ENCODE measurements around the gene SDCCAG8.

SDCCAG8 gene

DNA sequence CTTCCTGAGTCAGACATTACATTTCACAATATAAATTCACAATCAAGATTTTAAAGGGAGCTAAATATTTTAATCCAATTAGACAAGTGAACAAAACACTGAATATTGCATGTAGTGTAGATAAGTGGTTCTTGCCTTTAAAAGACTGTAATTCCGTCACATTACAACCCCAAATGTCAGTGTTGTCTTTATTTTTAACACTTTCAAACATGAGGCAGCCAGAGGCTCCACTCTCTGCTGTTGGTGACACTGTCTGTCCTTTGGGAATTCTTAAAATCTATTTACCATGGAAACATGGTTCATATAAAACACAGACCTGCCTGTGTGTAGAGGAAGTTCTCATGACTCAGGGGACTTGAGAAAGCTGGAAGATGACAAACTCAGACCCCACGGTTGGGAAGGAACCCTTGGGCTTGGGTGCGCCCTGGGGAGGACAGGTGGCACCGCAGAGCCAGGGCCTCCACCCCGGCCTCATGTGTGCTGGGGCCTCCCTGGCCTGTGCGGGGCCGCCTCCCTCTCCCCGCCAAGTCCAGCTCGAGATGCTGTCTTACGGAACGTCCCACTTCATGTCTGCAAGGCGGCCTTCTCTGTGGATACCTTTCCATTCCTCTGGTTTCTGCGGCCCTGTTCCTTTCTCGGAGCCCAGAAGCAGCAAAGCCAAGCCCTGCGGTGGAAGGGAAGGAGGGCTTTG, 239.0 kb downstream of the SDCCAG8 start (continued):
- TF ChIP-seq ZNF211 (tag by site-specific recombination; IDR thresholded peaks at IDR 0.05; ENCODE audit: low read depth) = no peak

GRCh38 chr1:243495442-243496186, 239.8 kb downstream of the SDCCAG8 start:
- ChIA-PET POLR2A (no interaction called here), CTCF (interaction anchor here (1.2 kb wide), 1 partner anchor 152 kb away, joined by 4 read pairs; no protein-coding TSS in a partner anchor)
- TF ChIP-seq ZNF629 (tag by site-specific recombination; IDR thresholded peaks at IDR 0.05) = no peak
- no peak for TF ChIP-seq BCL6B (tag by site-specific recombination; IDR thresholded peaks at IDR 0.05)
- no peak for TF ChIP-seq TRIM28 (IDR thresholded peaks at IDR 0.05; ENCODE audit: borderline replicate concordance, low read length)
- no peak for TF ChIP-seq ZNF580 (tag by site-specific recombination; IDR thresholded peaks at IDR 0.05)
- no peak for TF ChIP-seq ZNF548 (tag by site-specific recombination; IDR thresholded peaks at IDR 0.05)
- TF ChIP-seq, protein P1, sequence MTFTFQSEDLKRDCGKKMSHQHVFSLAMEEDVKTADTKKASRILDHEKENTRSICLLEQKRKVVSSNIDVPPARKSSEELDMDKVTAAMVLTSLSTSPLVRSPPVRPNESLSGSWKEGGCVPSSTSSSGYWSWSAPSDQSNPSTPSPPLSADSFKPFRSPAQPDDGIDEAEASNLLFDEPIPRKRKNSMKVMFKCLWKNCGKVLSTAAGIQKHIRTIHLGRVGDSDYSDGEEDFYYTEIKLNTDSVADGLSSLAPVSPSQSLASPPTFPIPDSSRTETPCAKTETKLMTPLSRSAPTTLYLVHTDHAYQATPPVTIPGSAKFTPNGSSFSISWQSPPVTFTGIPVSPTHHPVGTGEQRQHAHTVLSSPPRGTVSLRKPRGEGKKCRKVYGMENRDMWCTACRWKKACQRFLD (tag by site-specific recombination; IDR thresholded peaks at IDR 0.05) = no peak
- no peak for TF ChIP-seq INSM2 (tag by site-specific recombination; IDR thresholded peaks at IDR 0.05)
- no peak for TF ChIP-seq KLF1 (tag by site-specific recombination; IDR thresholded peaks at IDR 0.05)
- no peak for TF ChIP-seq ZNF600 (tag by site-specific recombination; IDR thresholded peaks at IDR 0.05)
- no peak for TF ChIP-seq ZNF19 (tag by site-specific recombination; IDR thresholded peaks at IDR 0.05; ENCODE audit: low read depth)
- TF ChIP-seq, protein P2, sequence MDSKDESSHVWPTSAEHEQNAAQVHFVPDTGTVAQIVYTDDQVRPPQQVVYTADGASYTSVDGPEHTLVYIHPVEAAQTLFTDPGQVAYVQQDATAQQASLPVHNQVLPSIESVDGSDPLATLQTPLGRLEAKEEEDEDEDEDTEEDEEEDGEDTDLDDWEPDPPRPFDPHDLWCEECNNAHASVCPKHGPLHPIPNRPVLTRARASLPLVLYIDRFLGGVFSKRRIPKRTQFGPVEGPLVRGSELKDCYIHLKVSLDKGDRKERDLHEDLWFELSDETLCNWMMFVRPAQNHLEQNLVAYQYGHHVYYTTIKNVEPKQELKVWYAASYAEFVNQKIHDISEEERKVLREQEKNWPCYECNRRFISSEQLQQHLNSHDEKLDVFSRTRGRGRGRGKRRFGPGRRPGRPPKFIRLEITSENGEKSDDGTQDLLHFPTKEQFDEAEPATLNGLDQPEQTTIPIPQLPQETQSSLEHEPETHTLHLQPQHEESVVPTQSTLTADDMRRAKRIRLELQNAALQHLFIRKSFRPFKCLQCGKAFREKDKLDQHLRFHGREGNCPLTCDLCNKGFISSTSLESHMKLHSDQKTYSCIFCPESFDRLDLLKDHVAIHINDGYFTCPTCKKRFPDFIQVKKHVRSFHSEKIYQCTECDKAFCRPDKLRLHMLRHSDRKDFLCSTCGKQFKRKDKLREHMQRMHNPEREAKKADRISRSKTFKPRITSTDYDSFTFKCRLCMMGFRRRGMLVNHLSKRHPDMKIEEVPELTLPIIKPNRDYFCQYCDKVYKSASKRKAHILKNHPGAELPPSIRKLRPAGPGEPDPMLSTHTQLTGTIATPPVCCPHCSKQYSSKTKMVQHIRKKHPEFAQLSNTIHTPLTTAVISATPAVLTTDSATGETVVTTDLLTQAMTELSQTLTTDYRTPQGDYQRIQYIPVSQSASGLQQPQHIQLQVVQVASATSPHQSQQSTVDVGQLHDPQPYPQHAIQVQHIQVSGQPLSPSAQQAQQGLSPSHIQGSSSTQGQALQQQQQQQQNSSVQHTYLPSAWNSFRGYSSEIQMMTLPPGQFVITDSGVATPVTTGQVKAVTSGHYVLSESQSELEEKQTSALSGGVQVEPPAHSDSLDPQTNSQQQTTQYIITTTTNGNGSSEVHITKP (tag by site-specific recombination; IDR thresholded peaks at IDR 0.05) = no peak
- no peak for TF ChIP-seq ZNF37A (tag by site-specific recombination; IDR thresholded peaks at IDR 0.05)
- TF ChIP-seq ZBTB21 (tag by site-specific recombination; IDR thresholded peaks at IDR 0.05) = no peak
- no peak for TF ChIP-seq REPIN1 (tag by site-specific recombination; IDR thresholded peaks at IDR 0.05; ENCODE audit: low read depth)
- no peak for TF ChIP-seq ZNF423 (tag by site-specific recombination; IDR thresholded peaks at IDR 0.05)
- no peak for TF ChIP-seq ZNF558 (tag by site-specific recombination; IDR thresholded peaks at IDR 0.05)
- Histone ChIP-seq H3K4me1 (ENCODE audit: control insufficient read depth, insufficient read depth, low read length) (no peaks in the 10 kb centered on the region), H3K36me3 (ENCODE audit: control insufficient read depth in 2 of 2, insufficient read depth in 1 of 2, low read length in 2 of 2) (peaks cover 0 to 15% of the 10 kb centered on the region in 2 experiments; a peak in 1 of 3 replicates), H3K4me3 (ENCODE audit: low read depth, low read length) (no peak overlapping the region), H3K27ac (ENCODE audit: extremely low read depth, low read depth, low read length) (no peak overlapping the region), H3K9me3 (ENCODE audit: control insufficient read depth, insufficient read depth, low read depth, low read length) (no peaks in the 10 kb centered on the region)

All from HEK293 (cell line).